SKM-1 treated with dmso at 0.1 percent for 144 hours (cell line): ENCODE data around the gene YPEL5.
"Not testable (repeated sequence)": the region's sequence is repeated elsewhere in the genome, so short reads cannot be mapped to it uniquely, and the experiment has no call there.

Experiments used
- DNase-seq: peaks from one replicate; lab custom pipeline; 2025; ENCODE audit not compliant: unreplicated experiment; lab: John Stamatoyannopoulos, UW

Gene YPEL5

DNA sequence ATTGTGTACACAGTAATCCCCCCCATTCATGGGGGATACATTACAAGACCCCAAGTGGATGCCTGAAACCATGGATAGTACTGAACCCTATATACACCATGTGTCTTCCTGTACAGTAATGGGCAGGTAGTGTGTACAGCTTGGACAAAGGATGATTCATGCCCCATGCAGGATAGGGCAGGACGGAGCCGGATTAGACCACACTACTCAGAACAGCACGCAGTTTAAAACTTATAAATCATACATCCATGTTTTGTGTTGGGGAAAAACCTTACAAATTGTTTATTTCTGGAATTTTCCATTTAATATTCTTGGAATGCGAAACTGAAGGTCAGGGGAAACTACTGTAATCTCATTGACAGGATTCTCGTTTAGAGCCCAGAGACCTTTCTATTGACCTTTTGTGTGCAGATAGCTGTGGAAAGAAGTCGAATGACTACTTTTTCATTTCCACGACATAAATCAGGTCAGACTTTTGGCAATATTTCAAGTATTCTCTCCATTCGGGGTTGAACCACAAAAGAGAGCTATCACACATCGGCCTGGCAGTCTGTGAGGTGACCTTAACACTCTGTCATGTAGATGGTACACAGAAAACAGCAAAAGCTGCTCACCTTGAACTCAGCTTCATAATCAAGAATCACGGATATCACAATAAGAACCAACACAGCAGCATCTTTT is 9.9 kb upstream of the YPEL5 start:
- no peak for DNase-seq

GRCh38 chr2:30139131-30139870 is 7.5 kb upstream of the YPEL5 start:
- DNase-seq: no peak

- DNase-seq: no peak
Observed at GRCh38 chr2:30141136-30141535, 5.7 kb upstream of the YPEL5 start.

- no peak for DNase-seq
Observed at GRCh38 chr2:30144260-30144659, 2.5 kb upstream of the YPEL5 start.

DNA sequence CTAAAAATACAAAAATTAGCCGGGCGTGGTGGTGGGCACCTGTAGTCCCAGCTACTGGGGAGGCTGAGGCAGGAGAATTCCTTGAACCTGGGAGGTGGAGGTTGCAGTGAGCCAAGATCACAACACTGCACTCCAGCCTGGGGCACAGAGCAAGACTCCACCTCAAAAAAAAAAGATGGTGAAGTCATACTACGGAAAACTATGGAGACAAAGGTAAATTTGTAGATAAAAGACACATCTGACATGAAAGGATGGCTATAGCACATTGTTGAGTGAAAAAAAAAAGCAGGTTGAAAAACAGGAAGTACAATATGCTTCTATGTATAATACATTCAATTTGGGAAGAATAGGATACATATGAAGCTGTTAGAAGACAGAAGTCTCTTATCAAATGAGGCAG is 1.9 kb upstream of the YPEL5 start:
- not testable (repeated sequence) for DNase-seq

DNA sequence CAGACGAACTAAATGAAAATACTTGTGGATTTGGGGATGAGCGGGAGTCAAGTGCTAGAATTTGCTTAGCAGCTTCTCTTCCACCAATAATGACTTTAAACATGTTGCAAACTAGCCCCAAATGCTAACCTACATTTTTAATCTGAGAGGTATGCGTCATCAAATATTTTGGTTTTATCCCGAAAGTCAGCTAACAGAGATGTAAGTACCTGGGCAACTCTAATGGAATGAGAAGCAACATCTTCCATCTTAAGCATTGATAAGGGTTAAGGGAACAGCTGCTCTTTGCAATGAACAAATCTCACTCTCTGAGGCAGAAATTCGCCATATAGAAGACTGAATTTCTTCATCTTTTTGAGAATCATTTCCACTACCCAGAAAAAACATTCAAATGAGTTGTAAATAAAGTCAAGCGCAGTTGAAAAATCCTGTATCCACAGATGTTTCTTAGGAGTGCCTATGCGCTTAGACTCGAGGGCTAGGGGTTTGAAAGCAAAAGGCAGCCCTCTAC is 926 bp upstream of the YPEL5 start:
- DNase-seq: no peak

GRCh38 chr2:30147196-30147714 is 448 bp downstream of the YPEL5 start:
- DNase-seq: no peak

DNA sequence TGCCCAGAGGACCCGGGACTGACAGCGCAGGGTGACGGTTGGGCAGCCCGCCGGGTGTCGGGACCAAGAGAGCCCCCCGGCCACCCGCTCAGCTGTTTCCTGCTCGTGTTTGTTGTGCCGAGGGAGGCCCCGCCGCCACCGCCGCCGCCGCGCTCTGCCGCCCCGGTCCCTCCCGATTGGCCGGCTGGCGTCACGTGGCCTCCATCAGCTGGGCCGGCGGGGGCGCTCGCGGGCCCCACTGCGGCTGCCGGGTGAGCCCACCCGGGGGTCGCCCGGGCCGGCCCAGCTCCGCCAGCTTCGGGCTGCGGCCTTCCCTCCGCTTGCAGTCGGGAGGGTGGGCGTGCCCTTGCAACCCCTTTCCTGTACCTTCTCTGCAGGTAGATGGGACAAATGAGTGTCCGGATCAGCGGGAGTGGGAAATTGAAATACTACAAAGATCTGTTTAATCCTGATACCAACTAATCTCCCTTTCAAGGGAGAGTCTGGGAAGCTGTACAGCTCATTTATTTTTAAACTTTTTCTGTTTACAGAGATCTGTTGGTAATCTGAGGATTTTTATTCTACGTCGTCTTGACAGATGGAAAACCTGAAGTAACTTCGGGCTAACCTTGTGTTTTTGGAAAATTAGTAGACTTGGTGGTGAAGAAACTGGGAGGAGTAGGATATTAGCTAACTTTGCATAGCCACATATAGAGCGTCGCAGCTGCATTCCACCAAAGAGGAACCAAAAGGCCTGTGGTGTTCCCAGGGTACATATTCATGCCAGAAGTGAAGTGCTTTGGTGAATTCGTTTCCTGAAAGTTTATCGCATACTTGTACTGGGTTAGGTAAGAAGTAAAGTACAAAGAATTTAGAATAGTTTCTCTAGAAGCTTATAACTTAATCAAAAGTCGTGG is 1.2 kb downstream of the YPEL5 start:
- DNase-seq: peak; percentile 91

DNA sequence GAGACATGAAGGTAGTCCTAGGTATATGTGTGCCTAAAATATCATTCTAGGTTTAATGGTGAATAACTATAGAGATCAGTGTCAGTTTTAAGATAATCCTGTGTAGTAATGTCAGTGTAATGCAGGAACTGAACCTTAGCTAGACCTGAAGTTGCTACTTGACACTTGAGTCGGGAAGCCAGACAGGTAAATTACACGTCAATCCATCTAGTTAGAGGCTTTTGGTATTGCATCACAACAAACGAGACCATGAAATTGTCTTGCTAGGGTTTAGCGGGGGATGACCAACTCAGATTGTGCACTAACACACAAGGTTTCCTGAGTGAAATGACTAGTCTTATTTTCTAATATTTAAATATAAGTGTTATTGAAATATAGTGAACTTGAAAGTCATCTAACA is 2.0 kb downstream of the YPEL5 start:
- no peak for DNase-seq

GRCh38 chr2:30149513-30149912 is 2.7 kb downstream of the YPEL5 start:
- DNase-seq: no peak

DNA sequence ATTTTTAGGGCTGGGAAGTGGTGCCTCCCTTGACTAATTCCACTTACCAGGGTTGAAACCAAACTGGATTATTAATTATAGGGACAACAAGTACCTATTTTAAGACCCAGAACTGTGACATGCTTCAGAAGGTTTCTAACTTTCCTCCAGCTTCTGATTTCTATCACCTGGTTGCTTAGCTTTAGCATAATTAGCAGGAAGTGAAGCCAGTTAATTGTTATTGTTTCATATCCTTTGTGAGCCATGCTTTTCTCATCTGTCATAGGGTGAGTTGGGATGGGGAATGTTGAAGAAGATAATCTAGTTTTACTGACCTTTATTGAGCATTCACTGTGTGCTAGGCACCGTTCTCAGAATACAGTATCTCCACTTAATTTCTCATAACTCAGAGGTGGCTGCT is 3.2 kb downstream of the YPEL5 start:
- no peak for DNase-seq

DNA sequence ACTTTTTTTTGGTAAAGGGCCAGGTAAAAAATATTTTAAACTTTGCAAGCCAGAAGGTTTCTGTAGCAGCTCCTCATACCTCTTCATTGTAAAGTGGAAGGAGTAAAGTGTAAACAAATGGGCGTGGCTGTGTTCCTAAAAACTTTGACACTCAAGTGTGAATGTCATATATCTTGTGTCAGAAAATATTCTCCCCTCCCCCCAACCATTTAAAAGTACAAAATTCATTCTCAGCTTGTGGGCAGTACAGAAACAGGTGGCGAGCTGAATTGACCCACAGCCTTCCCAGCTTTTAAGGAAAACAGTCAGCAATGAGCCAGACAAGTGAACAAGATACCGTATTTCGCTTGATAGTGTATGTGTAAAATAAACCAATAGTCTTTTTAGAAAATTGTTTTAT is 4.0 kb downstream of the YPEL5 start:
- no peak for DNase-seq

- no peak for DNase-seq
Observed at GRCh38 chr2:30152385-30152784, 5.6 kb downstream of the YPEL5 start.

DNA sequence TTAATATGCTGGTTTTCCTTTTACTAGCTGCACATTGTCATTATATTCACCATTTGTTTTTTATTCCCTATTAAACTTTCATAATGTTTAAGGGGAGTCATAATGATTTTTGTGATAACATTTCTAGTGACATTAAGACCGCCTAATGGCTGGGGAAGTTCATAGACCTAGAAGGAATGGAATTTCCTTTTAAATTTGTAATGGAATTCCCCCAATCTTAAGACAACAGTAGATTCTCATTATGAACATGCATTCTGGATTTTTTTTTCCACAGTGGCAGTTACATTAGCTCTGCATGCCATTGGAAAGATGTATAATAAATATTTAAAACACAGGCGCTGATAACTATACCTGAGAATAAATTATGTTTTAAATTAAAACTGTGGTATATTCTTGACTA is 8.4 kb downstream of the YPEL5 start:
- DNase-seq: no peak

- no peak for DNase-seq
Observed at GRCh38 chr2:30155889-30156658, 9.3 kb downstream of the YPEL5 start.

GRCh38 chr2:30157616-30158015 is 10.8 kb downstream of the YPEL5 start:
- no peak for DNase-seq

DNA sequence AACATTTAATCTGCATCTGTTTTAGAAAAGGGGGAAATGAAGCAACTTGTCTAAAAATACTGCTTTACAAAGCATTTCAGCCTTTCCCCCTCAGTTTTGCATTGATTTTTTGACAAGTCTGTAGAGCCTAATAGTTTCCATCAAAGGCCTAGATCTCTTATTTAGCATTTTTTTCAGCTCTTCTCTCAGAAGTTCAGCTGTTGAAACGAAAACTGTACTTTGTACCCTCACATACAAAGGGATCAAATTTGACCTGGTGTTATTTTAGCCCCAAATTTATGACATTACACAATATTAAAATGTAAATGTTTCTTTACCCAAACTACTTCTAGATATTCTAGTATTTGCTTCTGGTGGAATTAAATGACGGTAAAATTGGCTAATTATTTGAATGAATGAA is 13.0 kb downstream of the YPEL5 start:
- no peak for DNase-seq

GRCh38 chr2:30161929-30162706 is 15.3 kb downstream of the YPEL5 start:
- DNase-seq: no peak

GRCh38 chr2:30162806-30163205 is 16.0 kb downstream of the YPEL5 start:
- DNase-seq: no peak
